D721Med (cell line): Measurements from ENCODE around the gene NOS1AP.

Experiments used
- DNase-seq: peaks from one replicate; pipeline ENCODE4 v3.0.0; 2011; ENCODE audit warnings: low spot score; ENCODE audit not compliant: insufficient read length
- FAIRE-seq: peaks from 2 replicates; lab custom pipeline; 2011; peaks lifted over from hg19 to GRCh38; lab: Jason Lieb, UNC
- TF ChIP-seq, protein P1 (sequence below): IDR thresholded peaks from 2 replicates; pipeline ENCODE4 v1.5.1; 2012; ENCODE audit warnings: mild to moderate bottlenecking, control low read depth; ENCODE audit not compliant: insufficient read depth; ENCODE audit errors: missing control alignments

NOS1AP gene

DNA sequence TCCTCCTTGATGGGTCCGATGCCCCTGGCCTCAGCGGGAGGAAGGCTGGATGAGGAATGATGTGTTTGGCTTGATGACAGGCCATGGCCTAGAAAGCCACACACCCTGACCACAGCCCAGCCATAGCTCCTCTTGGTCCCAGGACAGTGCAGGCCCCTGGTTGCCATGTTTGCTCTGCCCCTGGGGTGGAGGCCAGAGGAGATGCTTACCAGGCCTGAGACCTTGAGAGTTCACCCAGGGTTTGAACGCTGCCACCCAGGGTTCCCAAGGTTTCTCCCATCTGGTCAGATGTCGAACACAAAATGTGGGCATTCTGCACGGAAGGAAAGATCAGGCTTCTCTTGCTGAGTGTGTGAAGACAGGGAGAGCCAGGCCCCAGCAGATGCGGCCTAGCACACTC, 314.6 kb downstream of the NOS1AP start:
- FAIRE-seq (no peak), DNase-seq (no peak)
- TF ChIP-seq, protein P1, sequence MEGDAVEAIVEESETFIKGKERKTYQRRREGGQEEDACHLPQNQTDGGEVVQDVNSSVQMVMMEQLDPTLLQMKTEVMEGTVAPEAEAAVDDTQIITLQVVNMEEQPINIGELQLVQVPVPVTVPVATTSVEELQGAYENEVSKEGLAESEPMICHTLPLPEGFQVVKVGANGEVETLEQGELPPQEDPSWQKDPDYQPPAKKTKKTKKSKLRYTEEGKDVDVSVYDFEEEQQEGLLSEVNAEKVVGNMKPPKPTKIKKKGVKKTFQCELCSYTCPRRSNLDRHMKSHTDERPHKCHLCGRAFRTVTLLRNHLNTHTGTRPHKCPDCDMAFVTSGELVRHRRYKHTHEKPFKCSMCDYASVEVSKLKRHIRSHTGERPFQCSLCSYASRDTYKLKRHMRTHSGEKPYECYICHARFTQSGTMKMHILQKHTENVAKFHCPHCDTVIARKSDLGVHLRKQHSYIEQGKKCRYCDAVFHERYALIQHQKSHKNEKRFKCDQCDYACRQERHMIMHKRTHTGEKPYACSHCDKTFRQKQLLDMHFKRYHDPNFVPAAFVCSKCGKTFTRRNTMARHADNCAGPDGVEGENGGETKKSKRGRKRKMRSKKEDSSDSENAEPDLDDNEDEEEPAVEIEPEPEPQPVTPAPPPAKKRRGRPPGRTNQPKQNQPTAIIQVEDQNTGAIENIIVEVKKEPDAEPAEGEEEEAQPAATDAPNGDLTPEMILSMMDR = no peak

DNA sequence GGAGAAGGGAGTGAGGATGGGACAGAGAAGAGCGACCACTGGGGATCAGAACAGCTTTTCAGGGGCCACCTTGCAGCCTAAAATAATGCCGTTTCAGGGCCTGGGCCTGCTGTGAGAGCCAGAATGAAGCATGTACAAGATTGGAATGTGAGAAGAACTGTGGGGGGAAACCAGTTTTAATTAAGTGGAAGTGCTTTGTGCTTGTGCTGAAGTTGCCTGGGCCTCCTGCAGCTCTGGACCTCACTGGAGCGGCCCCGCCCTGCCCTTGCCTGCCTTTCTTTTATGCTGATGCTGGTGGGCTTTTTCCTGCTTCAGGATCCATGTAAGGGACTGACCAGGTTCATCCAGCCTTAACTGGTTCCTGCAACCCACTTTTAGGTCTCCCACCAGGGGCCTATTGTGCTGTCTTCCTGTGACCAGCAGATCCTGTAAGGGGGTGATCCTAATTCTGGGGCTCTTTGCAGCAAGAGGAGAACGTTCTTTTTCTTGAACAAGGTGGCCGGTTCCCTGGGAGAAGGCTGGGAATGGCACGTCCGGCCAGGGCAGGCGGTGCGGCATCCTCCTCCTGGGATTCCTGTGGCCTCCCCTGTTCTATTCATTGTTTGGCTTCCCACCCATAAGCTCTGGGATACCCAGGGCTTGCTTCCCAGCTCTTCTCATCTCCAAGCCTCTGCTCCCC, 315.2 kb downstream of the NOS1AP start:
- FAIRE-seq = no peak
- no peak for DNase-seq
- TF ChIP-seq, protein P1 = no peak

DNA sequence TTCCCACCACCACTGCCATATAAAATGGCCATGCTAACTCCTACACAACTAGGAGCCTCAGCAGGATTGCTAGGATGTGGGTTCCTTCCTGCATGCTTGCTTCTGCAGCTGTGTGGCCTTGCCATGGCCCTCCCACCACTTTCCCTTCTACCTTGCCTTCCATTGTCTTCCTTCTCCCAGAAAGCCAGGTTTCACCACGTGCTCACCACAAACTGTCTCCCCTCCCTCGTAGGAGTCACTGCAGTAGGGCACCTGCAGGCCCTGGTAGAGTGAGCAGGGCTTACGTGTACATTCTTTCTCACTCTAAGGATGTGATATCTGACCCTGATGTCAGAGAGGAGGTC, 315.8 kb downstream of the NOS1AP start:
- DNase-seq (no peak), FAIRE-seq (no peak)

DNA sequence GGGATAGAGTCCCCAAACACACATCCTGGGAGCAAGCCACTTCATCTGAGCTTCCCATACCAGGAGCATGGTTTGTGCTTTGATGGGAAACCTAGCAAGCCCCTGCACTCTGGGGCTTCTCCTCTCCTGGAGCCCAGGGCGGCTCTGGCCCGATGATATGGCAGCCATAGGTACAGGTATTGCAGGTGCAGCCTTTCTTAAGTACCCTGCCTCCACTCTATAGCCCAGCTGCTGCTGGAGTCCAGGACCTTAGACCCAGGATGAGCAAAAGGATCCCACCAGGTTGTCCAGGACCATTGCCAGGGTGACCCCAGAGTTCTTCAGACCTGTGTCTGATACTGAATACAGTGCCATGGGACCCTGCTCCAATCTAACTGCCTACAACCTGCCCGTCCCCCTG, 316.2 kb downstream of the NOS1AP start:
- DNase-seq = no peak
- FAIRE-seq = no peak
- TF ChIP-seq, protein P1 = no peak

More for the DNA sequence above, 315.8 kb downstream of the NOS1AP start:
- TF ChIP-seq, protein P1 = no peak

DNA sequence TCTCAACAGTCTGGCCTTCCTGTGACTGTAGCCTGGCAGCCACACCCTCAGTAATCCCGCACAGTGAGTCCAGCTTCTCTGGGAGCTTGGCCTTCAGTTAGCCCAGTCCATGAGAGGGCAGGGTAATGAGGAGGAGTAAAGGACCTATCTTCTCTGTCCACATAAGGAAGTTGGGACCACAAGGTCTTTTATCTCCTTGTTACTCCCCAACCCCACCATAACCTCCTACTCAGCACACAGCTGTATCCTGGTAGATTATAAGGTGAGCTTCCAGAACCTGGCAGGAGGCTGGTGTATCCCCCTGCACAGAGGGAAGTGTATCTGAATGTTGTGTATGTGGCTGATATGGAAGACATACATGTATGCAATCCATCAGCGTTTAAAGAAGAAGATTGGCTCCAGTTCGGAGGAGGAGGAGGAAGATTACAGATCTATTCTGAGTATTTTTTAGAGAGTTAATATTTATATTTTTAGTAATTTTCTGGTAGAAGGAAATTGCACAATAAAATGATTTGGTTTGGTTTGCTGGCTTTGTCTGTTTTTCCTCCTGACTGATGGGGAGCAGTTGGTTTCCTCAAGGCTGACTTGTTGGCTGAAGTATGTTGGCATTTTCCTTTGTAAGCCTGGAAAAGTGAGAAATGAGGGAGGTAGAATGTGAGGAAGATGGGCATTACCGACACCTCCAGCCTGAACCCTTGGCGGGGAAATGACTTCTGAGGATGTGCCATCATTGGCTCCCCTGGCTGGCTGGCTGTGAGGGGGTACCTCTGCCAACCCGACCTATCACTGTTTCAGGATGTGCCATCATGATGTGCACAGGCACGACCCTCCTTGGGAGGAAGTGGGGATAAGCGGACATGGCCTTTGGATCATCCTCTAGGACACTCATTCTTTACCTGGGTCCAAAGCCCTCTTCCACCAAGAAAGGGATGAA, 317.1 kb downstream of the NOS1AP start:
- TF ChIP-seq, protein P1 = no peak
- FAIRE-seq = no peak
- no peak for DNase-seq

DNA sequence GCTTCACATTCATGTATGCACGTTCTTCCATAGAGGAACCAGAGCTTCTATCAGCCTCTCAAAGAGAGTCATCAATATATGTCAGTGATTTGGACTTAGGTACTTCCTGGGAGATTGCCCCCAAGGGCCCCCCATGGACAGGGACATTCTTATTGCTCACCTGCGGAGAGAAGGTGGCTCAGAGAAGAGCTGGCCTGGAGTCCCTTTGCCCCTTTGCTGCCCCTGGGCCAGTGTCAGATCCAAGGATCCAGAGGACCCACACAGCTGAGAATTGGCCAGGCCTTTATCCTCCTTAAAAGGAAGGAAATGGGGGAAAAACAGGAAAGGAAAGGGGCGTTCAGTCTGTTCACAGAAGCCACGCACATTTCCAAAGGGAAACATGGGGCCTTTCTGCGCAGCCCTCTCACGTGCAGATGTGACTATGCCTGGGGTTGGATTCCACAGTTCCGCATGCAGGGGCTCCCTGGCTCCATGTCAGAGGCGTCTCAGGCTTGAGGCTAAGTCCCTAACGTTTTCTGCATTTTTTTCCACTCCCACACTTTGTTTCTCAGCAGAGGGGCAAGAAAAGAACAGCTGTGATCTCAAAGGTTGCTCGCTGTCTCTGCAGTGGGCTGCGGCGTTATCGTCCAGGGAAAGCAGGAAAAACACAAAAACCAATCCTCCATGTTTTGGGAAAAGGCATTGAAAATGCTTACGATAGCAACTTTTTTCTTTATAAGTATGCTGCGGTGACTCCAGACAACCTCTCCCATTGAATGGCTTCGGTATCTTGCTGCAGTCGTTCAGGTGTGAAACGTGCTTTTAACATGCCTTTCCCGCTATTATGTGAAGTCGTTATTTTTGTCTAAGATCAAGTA, 318.0 kb downstream of the NOS1AP start:
- TF ChIP-seq, protein P1 = no peak
- FAIRE-seq (no peak), DNase-seq (no peak)
